ENCODE results near the gene VAV1. TPM values are rescaled to one million over a fixed set of nuclear protein-coding genes. Genes with fewer than 3 reads are reported as not detected.
A peak's percentile ranks its signal among the peaks of the same experiment; 100 is the strongest.

Gene VAV1
- total RNA-seq, 1 experiment from 2014 or later = 7.5 TPM

GRCh38 chr19:6765738-6766356, 6.7 kb upstream of the VAV1 start:
- peak; percentile 95 to 97 for DNase-seq
- H3K27ac ChIP-seq = peak overlapping the region; percentile 98
- no peak overlapping the region for H2AFZ ChIP-seq
- H3K27me3 ChIP-seq (ENCODE audit: insufficient read depth, low read depth) = no peaks in the 10 kb centered on the region
- ChIA-PET CTCF (no interaction called here), POLR2A (ENCODE audit: unreplicated experiment) (interaction anchor here (0.6 to 0.7 kb wide), 3 partner anchors 16 to 44 kb away, joined by 3 to 5 read pairs (median 4); no protein-coding TSS in a partner anchor)
- H3F3A ChIP-seq (ENCODE audit: insufficient read depth, low read depth) = peaks cover 49% of the 10 kb centered on the region
- H3K4me2 ChIP-seq = peak overlapping the region; percentile 93
- H3K79me2 ChIP-seq (ENCODE audit: low read depth) = peaks cover 52% of the 10 kb centered on the region
- H3K9me3 ChIP-seq (ENCODE audit: insufficient read depth, low read depth) = no peaks in the 10 kb centered on the region
- H3K36me3 ChIP-seq (ENCODE audit: low read depth) = peaks cover 25% of the 10 kb centered on the region
- H4K20me1 ChIP-seq (ENCODE audit: insufficient read depth) = no peaks in the 10 kb centered on the region
- TF ChIP-seq EZH2 (IDR thresholded peaks at IDR 0.05; ENCODE audit: low read depth) (no peak), CTCF (conservative IDR thresholded peaks at IDR 0.05) (no peak)
- H3K4me3 ChIP-seq = peak overlapping the region; percentile 74
- H3K9me2 ChIP-seq (ENCODE audit: insufficient read depth) = no peaks in the 10 kb centered on the region
- no TSS peak for BruUV-seq (replicated peaks)
- intact Hi-C loops (cut with micrococcal nuclease; ENCODE audit: unreplicated experiment) = loop anchor here (1.0 kb wide), 1 partner anchor 21 kb away; no protein-coding TSS in a partner anchor
- peaks cover 31% of the 10 kb centered on the region for H3K4me1 ChIP-seq (replicated peaks; ENCODE audit: insufficient read depth)

- DNase-seq = no peak
- H3F3A ChIP-seq (ENCODE audit: insufficient read depth, low read depth) = peaks cover 48% of the 10 kb centered on the region
- no peaks in the 10 kb centered on the region for H3K9me3 ChIP-seq (ENCODE audit: insufficient read depth, low read depth)
- H3K4me3 ChIP-seq = peak overlapping the region; percentile 74
- no peaks in the 10 kb centered on the region for H3K9me2 ChIP-seq (ENCODE audit: insufficient read depth)
- H3K27me3 ChIP-seq (ENCODE audit: insufficient read depth, low read depth) = no peaks in the 10 kb centered on the region
- intact Hi-C loops (cut with micrococcal nuclease; ENCODE audit: unreplicated experiment) = loop anchor here (1.0 kb wide), 5 partner anchors 21 to 96 kb away; no protein-coding TSS in a partner anchor
- CTCF ChIA-PET = no interaction called here
- peaks cover 48% of the 10 kb centered on the region for H3K79me2 ChIP-seq (ENCODE audit: low read depth)
- peak overlapping the region; percentile 98 for H3K27ac ChIP-seq
- TSS peak; percentile 95 for BruUV-seq (replicated peaks)
- no peak overlapping the region for H2AFZ ChIP-seq
- peaks cover 31% of the 10 kb centered on the region for H3K4me1 ChIP-seq (replicated peaks; ENCODE audit: insufficient read depth)
- POLR2A ChIA-PET (ENCODE audit: unreplicated experiment) = no interaction called here
- peaks cover 19% of the 10 kb centered on the region for H3K36me3 ChIP-seq (ENCODE audit: low read depth)
- H4K20me1 ChIP-seq (ENCODE audit: insufficient read depth) = no peaks in the 10 kb centered on the region
- TF ChIP-seq EZH2 (IDR thresholded peaks at IDR 0.05; ENCODE audit: low read depth) = no peak
- TF ChIP-seq CTCF (conservative IDR thresholded peaks at IDR 0.05) = no peak
- peak overlapping the region; percentile 93 for H3K4me2 ChIP-seq
Measured at GRCh38 chr19:6766357-6767080, 6.0 kb upstream of the VAV1 start.

GRCh38 chr19:6767081-6767356, 5.5 kb upstream of the VAV1 start:
- Histone ChIP-seq H3K27me3 (ENCODE audit: insufficient read depth, low read depth) (no peaks in the 10 kb centered on the region), H3K9me3 (ENCODE audit: insufficient read depth, low read depth) (no peaks in the 10 kb centered on the region), H3K9me2 (ENCODE audit: insufficient read depth) (no peaks in the 10 kb centered on the region), H2AFZ (0 out of 2 replicates have a peak overlapping the region, but pooled peaks have one; percentile 65), H3K4me2 (peak overlapping the region; percentile 93), H3K4me1 (replicated peaks; ENCODE audit: insufficient read depth) (peaks cover 29% of the 10 kb centered on the region), H3F3A (ENCODE audit: insufficient read depth, low read depth) (peaks cover 43% of the 10 kb centered on the region), H3K27ac (peak overlapping the region; percentile 98), H3K36me3 (ENCODE audit: low read depth) (peaks cover 14% of the 10 kb centered on the region), H4K20me1 (ENCODE audit: insufficient read depth) (no peaks in the 10 kb centered on the region), H3K79me2 (ENCODE audit: low read depth) (peaks cover 43% of the 10 kb centered on the region), H3K4me3 (peak overlapping the region; percentile 74)
- POLR2A ChIA-PET (ENCODE audit: unreplicated experiment) = interaction anchor here (1.2 kb wide), 1 partner anchor 33 kb away, joined by 15 read pairs; no protein-coding TSS in a partner anchor
- TF ChIP-seq EZH2 (IDR thresholded peaks at IDR 0.05; ENCODE audit: low read depth) = no peak
- TF ChIP-seq CTCF (conservative IDR thresholded peaks at IDR 0.05) = no peak
- CTCF ChIA-PET = no interaction called here
- DNase-seq = peak in 1 of 2 experiments; percentile 62
- no TSS peak for BruUV-seq (replicated peaks)
- intact Hi-C loops (cut with micrococcal nuclease; ENCODE audit: unreplicated experiment) = loop anchor here (1.0 kb wide), 4 partner anchors 29 to 95 kb away; no protein-coding TSS in a partner anchor
